Thyroid gland (tissue), 4 donors: ENCODE data around the gene TAF6L. TPM values are rescaled to one million over a fixed set of nuclear protein-coding genes. Genes with fewer than 3 reads are reported as not detected.
A peak's percentile ranks its signal among the peaks of the same experiment; 100 is the strongest.

Experiments used
- DNase-seq, 2 donors: peaks; one replicate each; pipeline ENCODE4 v3.0.0-alpha.2; 2019
- H3K27ac ChIP-seq, 3 donors: fragments of 200-600 bp; sonication (generic); 1 replicate in 2 of 3; 2 replicates in 1 of 3; pipeline ENCODE4 v1.5.1; 2016 to 2019; ENCODE audit warnings: mild to moderate bottlenecking in 1 of 3, moderate library complexity in 1 of 3
- H3K27me3 ChIP-seq: fragments of 200-600 bp; sonication (generic); one replicate; pipeline ENCODE4 v1.5.1; 2019
- H3K36me3 ChIP-seq, 2 donors: fragments of 200-600 bp; sonication (generic); one replicate each; pipeline ENCODE4 v1.5.1; 2016 to 2019
- H3K4me1 ChIP-seq, 2 donors: fragments of 200-600 bp; sonication (generic); one replicate each; pipeline ENCODE4 v1.5.1; 2017 to 2019
- H3K4me3 ChIP-seq, 3 donors: fragments of 200-600 bp; sonication (generic); replicated peaks in 1 of 3; 1 replicate in 2 of 3; 2 replicates in 1 of 3; pipeline ENCODE4 v1.5.1; 2016; ENCODE audit warnings: mild to moderate bottlenecking in 1 of 3
- H3K9me3 ChIP-seq: fragments of 200-600 bp; sonication (generic); one replicate; pipeline ENCODE4 v1.5.1; 2017
- CTCF ChIP-seq, 6 experiments: fragments of 200-600 bp in 3 of 6; fragments of 450-650 bp in 3 of 6; sonication (generic) in 3 of 6; IDR thresholded peaks; one replicate each; pipeline ENCODE4 v1.5.1; 2016 to 2019; ENCODE audit warnings: antibody characterized with exemption in 6 of 6, mild to moderate bottlenecking in 2 of 6, inconsistent platforms in 1 of 6, moderate library complexity in 1 of 6
- POLR2A ChIP-seq, 2 donors: fragments of 450-650 bp; IDR thresholded peaks; one replicate each; pipeline ENCODE4 v1.6.1; 2017; ENCODE audit warnings: antibody characterized with exemption in 2 of 2, mild to moderate bottlenecking in 2 of 2, moderate library complexity in 1 of 2
- WGBS, 2 donors: methylation state at CpG; one replicate each; pipeline ENCODE4 v1.1.5; 2017; 5-methylcytosine and 5-hydroxymethylcytosine counted together
- intact Hi-C: fragments of 100-400 bp; cut with DNase I; formaldehyde crosslinking; loops from one replicate; pipeline ENCODE4 v1.15.1; 2023
- total RNA-seq, 4 donors: library from RNA; depleted of rRNA; stranded (reverse); fragments of >200 nt; gene quantifications; one replicate each; pipeline ENCODE4 v1.2.3, GENCODE V29; 2016

The TAF6L gene
- total RNA-seq, 4 donors from 2014 or later = 41.2 to 55.0 (median 45.5) TPM

GRCh38 chr11:62792202-62792575 is 21.0 kb downstream of the TAF6L start:
- Histone ChIP-seq H3K36me3 (peaks cover 39 to 41% of the 10 kb centered on the region in 2 donors), H3K27me3 (no peaks in the 10 kb centered on the region), H3K9me3 (no peaks in the 10 kb centered on the region), H3K4me3 (no peak overlapping the region), H3K4me1 (peaks cover 20 to 27% of the 10 kb centered on the region in 2 donors), H3K27ac (peak overlapping the region; percentile 1 to 82 (median 47))
- intact Hi-C loops = no loop called here
- TF ChIP-seq CTCF (IDR thresholded peaks at IDR 0.05) (no peak), POLR2A (IDR thresholded peaks at IDR 0.05) (no peak)
- WGBS, 2 donors = 31 to 36% methylated on average over 9 to 11 of the region's 11 CpGs
- peak; percentile 25 to 34 for DNase-seq

- intact Hi-C loops = no loop called here
These were observed 23.1 kb downstream of the TAF6L start for GRCh38 chr11:62794201-62794775.

GRCh38 chr11:62796281-62796680 is 25.1 kb downstream of the TAF6L start:
- TF ChIP-seq CTCF (IDR thresholded peaks at IDR 0.05) (no peak), POLR2A (IDR thresholded peaks at IDR 0.05) (no peak)
- no peak overlapping the region for H3K27ac ChIP-seq

More at GRCh38 chr11:62794201-62794775, 23.1 kb downstream of the TAF6L start:
- H3K36me3 ChIP-seq = peaks cover 60 to 62% of the 10 kb centered on the region in 2 donors
- no peaks in the 10 kb centered on the region for H3K9me3 ChIP-seq
- TF ChIP-seq POLR2A (IDR thresholded peaks at IDR 0.05) (no peak), CTCF (IDR thresholded peaks at IDR 0.05) (no peak)
- H3K4me1 ChIP-seq = peaks cover 13 to 18% of the 10 kb centered on the region in 2 donors
- no peak overlapping the region for H3K4me3 ChIP-seq
- no peak for DNase-seq
- 91 to 92% methylated on average over 8 of the region's 8 CpGs for WGBS, 2 donors
- no peak overlapping the region for H3K27ac ChIP-seq
- H3K27me3 ChIP-seq = no peaks in the 10 kb centered on the region

GRCh38 chr11:62799486-62799885 is 28.3 kb downstream of the TAF6L start:
- Histone ChIP-seq H3K9me3 (no peaks in the 10 kb centered on the region), H3K27me3 (no peaks in the 10 kb centered on the region), H3K36me3 (peaks cover 88 to 90% of the 10 kb centered on the region in 2 donors), H3K4me3 (no peak overlapping the region), H3K27ac (no peak overlapping the region), H3K4me1 (peaks cover 11 to 12% of the 10 kb centered on the region in 2 donors)
- 92 to 97% methylated on average over 10 of the region's 10 CpGs for WGBS, 2 donors
- TF ChIP-seq POLR2A (IDR thresholded peaks at IDR 0.05) = no peak
- TF ChIP-seq CTCF (IDR thresholded peaks at IDR 0.05) = no peak
- no peak for DNase-seq
- intact Hi-C loops = no loop called here

More at GRCh38 chr11:62796281-62796680, 25.1 kb downstream of the TAF6L start:
- WGBS, 2 donors = 90 to 93% methylated on average over 7 of the region's 7 CpGs
- Histone ChIP-seq H3K36me3 (peaks cover 80 to 82% of the 10 kb centered on the region in 2 donors), H3K9me3 (no peaks in the 10 kb centered on the region), H3K4me1 (peaks cover 6 to 7% of the 10 kb centered on the region in 2 donors), H3K27me3 (no peaks in the 10 kb centered on the region), H3K4me3 (no peak overlapping the region)
- intact Hi-C loops = no loop called here
- DNase-seq = no peak

- Histone ChIP-seq H3K36me3 (peaks cover 74 to 75% of the 10 kb centered on the region in 2 donors), H3K27ac (no peak overlapping the region), H3K9me3 (no peaks in the 10 kb centered on the region), H3K4me1 (peaks cover 14 to 17% of the 10 kb centered on the region in 2 donors), H3K27me3 (no peaks in the 10 kb centered on the region), H3K4me3 (no peak overlapping the region)
- TF ChIP-seq CTCF (IDR thresholded peaks at IDR 0.05) = no peak
- TF ChIP-seq POLR2A (IDR thresholded peaks at IDR 0.05) = no peak
- DNase-seq = no peak
- intact Hi-C loops = no loop called here
- WGBS, 2 donors = 88 to 92% methylated on average over 3 to 4 of the region's 4 CpGs
These were observed 29.9 kb downstream of the TAF6L start for GRCh38 chr11:62801071-62801470.
